NCI-H1436 (cell line): ENCODE measurements around the gene MAP4K5.
"Not testable (repeated sequence)": the region's sequence is repeated elsewhere in the genome, so short reads cannot be mapped to it uniquely, and the experiment has no call there.

Source experiments
- DNase-seq: peaks from one replicate; lab custom pipeline; 2025; lab: John Stamatoyannopoulos, UW

Gene MAP4K5

DNA sequence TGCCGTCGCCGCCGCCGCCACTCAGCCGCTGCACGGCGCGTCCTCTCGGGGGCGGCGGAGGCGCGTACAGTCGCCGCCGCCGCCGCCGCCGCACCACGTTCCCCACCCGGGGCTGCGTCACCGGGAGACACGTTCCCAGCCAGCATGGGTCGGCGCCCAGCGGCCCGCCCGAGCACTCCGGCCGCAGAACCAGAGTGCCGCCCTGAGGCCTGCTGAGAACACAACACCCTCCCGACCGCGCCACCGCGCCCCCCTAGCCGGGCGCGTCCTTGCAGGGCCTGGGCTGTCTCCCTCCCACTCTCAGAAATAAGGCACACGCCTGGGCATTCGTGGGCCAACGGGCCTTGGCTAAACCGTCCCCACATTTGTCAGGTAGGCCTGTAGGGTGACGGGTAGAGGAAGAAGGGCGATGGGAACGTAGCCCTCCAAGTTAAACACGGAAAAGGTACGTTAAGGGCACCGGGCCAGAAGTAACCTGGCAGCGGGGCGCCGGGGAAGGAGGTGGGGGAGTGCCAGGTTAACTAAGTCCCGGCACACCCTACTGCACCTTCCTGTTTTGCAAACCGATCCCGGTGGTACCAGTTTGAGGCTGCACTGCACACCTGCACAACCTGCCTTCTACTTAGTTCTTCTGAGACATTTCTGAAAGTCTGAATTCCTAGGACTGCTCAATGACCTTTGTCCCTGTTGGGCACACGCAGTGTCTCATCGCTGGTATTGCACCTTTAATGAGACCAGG is at the start of gene MAP4K5:
Gene MAP4K5 (minus strand): TSS at position 68 of the 739 bp plus-strand sequence. CDS start 520 bp downstream, outside the sequence.
- DNase-seq = peak; percentile 81

DNA sequence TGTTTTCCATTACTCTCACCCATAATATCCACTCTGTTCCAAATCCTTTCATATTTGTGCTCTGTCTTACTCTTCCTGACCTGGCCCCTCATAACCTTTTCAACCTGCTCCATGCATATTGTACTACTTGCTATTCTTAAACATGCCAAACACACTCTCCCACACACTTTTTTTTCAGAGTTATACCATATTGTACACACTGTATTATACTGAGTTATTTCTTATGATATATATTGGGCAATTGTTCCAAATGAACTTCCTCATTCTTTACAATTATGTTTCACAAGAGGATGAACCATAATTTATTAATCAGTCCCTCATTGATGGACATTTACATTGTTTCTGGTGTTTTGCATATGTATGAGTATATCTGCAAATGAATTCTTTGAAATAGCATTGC is 46.1 kb upstream of the MAP4K5 start:
- DNase-seq = no peak

DNA sequence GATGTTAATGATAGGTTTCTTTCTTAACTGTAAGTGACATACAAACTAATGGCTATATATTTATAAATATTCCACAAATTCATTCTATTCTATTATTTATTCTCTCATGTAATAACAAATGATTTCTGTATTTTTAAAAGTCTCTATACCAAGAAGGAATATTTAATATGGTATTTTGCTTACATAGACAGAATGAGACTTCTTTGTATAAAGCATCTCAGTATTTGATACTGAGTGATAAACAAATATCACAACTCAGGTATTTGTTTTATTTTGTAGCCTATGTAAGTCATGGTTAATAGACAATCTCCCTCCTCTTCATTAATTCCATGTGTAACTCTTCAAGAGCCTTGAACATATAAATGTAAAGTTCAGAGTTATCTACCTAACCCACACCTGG is 45.6 kb upstream of the MAP4K5 start:
- DNase-seq = no peak

DNA sequence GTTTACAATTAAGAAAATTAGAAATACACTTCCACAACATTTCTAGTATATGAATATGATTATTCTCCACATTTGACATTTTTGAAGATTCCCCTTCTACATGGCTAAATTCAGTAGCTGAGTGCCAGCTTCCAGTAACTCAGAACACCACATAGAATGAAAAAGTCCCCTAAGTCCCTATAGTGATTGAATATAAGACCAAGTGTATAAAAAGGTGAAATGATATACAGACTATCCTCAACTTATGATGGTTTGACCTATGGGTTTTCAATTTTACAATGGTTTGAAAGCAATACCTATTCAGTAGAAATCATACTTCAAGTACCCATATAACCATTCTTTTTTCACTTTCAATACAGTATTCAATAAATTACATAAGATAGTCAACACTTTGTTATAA is 43.4 kb upstream of the MAP4K5 start:
- no peak for DNase-seq

DNA sequence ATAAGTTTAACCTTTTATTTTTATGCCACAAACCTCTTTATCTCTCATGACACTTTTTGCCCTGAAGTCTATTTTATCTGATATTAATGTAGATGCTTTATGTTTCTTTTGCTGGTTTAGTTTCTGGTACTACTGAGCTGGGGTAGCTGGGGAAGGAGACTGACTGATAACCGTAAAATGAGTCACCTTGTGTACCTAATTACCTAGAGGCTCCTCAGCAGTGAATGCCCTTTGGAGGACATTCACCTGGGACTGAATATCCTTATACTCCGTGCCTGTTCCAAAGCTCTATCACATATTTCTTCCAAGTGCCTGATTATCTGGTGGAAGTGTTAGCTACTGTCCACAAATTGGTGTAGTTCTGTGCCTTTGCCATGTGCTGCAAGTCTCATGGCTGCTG is 41.5 kb upstream of the MAP4K5 start:
- DNase-seq = no peak

DNA sequence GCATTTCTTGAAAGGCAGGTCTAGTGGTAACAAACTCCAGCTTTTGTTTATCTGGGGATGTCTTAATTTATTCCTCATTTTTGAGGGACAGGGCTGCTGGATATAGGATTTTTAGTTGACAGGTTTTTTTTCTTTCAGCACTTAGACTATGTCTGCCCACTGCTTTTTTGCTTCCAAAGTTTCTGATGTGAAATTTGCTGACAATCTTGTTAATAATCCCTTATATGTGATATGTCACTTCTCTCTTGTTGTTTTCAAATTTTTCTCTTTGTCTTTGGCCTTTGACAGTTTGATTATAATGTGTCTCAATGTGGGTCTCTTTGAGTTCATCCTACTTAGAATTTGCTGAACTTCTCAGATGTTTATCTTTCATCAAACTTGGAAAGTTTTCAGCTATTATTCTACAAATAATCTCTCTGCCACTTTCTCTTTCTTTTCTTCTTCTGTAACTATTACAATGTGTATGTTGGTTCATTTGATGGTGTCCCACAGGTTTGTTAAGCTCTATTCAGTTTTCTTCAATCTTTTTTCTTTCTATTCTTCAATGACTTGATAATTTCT is 37.4 kb upstream of the MAP4K5 start:
- no peak for DNase-seq

DNA sequence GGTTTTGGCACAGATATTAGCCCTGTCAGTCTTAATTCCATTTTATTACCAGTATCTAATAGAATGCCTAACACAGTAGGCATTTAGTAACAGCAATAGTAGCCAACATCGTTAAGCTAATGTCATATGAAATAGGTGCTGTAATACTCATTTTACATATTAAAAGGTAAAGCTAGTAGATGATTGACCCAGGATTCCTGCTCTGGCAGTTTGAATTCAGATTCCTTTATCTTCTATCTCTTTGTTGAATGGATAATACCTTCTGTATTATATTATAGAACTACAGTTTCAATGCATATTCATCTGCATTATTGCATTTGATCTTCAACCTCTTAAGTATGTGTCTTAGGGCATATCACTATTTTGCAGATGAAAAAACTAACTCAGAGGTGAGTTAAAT is 30.5 kb upstream of the MAP4K5 start:
- DNase-seq = no peak

DNA sequence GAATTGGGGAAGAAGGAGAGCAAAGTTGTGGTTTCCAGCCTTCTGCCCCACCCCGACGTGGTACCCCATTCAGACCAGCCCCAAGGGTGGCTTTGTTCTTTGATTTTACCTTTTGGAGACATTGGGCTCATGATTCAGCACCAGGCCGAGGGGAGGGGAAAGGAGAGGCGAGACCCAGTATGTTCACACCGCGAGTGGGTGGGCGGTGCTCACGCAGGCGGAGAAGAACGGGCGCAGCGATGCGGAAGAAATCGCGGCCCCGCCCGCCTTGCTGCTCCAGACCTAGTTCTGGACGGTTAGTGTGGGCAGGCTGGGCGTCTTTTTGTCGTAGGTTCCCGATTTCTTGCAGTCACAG is 28.5 kb upstream of the MAP4K5 start:
- peak; percentile 65 for DNase-seq

DNA sequence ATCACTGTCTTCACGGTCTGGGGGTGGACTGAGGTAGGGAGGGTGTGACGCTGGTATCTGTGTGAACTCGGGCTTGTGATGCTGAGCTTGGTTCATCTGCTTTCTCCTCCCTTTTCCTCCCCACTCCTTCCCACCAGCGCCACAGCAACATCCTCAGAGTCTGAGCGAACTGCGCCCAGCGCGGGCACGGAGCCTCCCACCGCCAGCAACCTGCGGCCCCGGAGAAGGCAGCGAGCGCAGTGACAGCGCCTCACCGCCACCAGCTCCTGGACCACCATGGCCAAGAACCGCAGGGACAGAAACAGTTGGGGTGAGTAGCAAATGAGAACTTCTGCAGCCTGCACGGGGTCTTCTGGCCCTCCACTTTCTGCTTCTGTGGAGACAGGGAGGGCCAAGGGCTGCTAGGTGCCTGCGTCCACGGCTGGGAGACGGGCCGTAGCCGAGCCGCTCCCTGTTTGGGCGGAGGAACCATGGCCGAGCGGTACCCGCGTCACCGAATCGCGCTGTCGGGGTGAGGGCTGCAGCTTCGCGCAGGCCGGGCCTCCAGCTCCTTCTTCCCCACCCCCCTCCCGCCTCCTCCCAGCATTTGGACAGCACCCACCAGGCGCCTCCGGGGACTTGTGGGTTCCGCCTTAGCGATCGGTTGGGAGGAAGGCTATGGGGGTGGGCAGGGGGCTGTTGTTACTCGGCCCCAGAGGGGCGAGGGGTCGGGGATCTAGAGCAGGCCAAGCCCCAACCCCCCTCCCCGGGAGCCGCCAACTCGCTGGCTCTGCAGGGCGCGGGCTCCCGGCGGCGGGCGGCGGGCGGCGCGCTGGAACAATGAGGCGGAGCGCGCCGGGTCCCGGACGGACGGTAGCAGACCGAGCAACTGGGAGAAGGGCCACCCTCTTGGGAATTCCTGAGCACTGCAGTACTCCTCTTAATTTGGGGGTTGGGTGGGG is 27.9 kb upstream of the MAP4K5 start, which contains the start of gene ATL1:
Gene ATL1 (plus strand): TSS at position 156 of the 941 bp plus-strand sequence. CDS start 121 bp downstream, at position 277.
- peak; percentile 69 for DNase-seq

DNA sequence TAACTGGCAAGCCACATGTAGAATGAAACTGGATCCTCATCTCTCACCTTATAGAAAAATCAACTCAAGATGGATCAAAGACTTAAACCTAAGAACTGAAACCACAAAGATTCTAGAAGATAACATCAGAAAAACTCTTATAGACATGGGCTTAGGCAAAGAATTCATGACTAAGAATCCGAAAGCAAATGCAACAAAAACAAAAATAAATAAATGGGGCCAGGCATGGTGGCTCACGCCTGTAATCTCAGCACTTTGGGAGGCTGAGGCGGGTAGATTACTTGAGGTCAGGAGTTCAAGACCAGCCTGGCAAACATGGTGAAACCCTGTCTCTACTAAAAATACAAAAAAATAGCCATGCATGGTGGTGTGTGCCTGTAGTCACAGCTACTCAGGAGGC is 20.4 kb upstream of the MAP4K5 start:
- not testable (repeated sequence) for DNase-seq

DNA sequence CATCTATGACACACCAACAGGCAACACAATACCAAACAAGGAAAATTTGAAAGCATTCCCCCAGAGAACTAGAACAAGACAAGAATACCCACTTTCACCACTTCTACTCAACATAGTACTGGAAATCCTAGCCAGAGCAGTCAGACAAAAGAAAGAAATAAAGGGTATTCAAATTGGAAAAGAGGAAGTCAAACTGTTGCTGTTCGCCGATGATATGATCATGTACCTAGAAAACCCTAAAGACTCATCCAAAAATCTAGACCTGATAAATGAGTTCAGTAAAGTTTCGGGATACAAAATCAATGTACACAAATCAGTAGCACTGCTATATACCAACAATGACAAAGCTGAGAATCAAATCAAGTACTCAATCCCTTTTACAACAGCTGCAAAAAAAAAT is 19.5 kb upstream of the MAP4K5 start:
- no peak for DNase-seq

DNA sequence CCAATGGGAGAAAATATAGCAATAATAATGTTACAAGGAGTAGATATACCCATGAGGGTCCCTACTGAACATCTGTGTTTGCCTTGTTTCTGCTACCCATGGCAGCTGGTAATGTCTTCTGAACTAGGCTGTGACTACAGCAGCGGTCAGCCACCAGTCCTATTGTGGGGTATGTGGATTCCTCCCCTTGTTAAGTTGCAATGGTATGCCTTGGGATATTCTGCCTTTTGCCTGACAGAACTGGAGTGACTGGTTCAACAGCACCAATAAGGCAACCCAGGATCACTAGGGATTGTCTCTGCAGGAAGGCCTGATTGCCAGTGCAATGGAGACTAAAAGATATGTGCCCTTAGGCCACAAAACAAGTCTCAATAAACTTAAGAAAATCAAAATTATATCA is 17.9 kb upstream of the MAP4K5 start:
- DNase-seq = no peak

DNA sequence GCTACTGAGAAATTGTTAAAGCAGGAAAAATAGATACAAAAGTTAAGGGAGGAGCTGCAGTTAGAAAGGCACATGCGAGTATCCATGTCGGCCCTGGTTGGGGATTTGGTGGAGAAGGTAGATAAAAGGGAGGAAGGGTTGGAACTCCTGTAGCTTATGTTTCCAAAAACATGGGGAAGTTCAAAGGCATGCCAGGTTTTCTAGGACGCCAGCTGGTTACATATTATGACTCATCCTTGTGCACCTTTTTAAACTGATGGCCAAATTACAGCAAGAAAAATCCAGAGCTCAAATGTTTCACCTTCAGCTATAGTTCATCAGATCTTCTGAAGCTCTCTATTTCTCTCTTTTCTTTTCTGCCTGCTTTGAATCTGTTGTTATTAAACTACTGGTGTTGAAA is 13.2 kb upstream of the MAP4K5 start:
- DNase-seq = no peak

DNA sequence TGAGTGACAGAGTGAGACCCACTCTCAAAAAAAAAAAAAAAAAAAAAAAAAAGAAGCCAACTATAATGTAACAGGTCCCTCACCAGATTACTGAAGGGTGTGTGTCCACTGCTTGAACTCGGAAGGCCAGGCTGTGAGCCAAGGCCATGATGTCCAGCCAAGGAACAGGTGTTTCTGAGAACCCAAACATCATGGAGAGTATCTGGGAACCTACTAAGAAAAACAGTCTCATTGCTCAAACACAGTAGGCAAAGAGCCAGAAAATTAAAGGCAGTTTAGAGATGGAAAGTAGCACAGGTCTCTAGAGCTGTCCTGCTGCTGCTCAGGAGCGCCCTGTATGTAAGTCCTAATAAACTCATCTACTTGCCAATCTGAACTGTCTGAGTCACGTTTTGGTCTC is 12.5 kb upstream of the MAP4K5 start:
- DNase-seq = no peak

DNA sequence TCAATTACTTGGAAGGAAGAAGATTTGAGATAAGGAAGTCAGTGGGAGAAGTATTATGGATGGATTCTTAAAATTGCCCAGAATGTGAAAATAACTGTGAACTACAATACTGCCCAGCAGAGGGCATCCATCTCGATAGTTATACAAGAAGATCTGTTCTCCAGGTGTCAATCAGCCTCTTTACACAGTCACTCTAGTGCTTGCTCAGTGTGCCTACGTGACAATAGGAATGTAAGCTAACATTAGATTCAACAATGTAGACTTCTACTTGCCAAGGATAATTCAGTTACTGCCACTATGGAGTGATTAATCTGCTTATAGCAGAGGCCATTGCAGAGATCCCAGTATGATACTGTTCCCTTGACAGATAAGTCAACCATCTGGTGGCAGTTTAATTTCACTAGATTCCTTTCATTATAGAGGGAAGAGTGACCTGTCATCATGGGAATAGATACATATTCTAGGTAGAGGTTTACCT is 10.6 kb upstream of the MAP4K5 start:
- peak; percentile 81 for DNase-seq

DNA sequence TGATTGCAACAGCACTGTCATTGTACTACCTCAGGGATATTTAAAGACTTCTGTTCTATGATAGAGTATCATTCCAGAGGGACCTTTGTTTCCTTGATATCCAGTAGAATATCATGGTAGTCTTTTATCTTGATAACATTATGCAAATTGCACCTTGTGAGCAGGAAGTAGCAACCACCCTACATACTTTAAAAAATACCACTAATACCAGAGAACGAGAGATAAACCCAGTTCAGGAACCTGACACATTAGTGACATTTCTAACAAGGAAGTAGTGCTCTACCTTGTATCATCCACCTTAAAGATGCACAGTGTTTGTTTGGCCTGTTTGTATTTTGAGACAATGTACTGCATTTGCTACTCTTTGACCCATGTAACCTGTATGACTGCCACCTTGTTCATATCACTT is 8.8 kb upstream of the MAP4K5 start:
- DNase-seq = no peak

DNA sequence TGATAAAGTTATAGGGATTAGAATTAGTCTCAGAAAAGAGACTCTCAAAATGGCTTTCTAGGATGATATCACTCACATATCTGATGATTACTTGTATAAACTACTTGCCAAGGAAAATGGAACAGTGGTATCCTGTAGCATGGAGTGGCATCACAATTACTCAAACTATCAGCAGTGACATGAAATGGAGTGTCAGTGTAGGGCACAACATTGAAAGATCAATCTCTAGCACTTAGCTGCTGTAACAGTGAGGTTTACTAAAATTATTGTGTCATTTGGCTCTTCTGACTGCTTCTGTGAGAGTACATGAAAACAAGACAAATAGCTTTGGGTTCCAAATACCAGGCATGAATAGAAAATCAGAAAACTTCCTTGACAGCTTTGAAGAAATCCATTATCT is 6.7 kb upstream of the MAP4K5 start:
- DNase-seq = no peak

DNA sequence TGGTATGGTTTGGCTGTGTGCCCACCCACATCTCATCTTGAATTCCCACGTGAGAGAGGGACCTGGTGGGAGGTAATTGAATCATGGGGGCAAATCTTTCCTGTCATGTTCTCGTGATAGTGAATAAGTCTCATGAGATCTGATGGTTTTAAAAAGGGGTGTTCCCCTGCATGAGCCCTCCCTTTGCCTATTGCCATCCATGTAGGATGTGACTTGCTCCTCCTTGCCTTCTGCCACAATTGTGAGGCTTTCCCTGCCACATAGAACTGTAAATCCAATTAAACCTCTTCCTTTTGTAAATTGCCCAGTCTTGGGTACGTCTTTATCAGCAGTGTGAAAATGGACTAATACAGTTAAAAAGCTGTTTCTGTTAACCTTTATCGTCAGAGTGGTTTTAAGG is 5.7 kb upstream of the MAP4K5 start:
- not testable (repeated sequence) for DNase-seq

DNA sequence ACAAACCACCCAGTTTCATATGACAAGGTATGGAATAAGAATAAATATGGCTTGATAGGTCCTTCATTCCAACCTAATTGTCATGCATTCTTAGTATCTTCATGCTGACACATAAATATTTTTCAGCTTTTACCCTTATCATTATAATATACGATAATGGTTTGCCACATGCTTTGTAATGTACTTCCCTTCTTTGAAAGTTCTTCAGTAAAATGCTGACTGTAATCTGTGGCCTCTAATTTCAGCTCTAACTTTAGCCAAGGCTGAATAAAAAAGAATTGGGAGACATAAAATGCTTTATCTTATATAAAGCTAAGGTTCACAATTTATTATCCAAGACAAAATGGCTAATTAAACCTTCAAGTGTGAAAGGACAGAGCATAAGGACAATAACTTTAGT is 2.6 kb upstream of the MAP4K5 start:
- no peak for DNase-seq

DNA sequence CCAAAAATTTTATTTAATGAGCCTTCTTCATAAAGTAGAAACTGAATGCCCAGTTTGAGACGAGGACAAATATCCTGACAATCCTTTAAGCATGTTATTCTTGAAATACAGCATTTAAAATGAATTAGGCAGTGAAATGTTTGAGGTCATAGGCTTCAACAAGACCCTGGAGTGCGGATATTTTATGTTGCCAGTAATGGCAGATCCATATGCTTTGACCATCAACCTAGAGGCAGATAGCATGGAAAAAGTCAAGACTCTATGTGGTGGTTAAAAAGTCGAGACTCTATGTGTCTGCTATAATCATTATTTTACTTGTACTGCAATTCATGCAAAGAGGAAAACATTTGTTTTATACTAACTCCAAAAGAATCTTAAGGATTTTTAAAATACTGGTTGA is 2.0 kb upstream of the MAP4K5 start:
- DNase-seq = no peak

DNA sequence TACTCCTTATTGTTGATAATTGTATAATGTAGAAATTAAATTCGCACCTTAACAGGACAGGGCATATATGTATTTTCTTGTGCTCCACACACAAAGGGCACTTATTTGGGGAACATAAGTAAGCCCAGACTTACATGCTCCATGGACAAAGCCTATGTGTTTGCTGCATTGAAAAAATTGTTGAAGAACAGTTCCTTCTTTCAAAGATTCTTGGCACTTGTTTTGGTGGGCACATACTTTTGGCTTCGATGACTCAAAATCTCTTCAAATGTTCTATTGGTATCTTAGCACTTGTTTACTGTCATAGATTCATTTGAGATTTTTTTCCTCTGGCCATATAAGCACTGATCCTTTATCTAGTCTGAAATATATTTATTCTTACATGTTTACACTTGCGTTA is 1.4 kb upstream of the MAP4K5 start:
- no peak for DNase-seq

DNA sequence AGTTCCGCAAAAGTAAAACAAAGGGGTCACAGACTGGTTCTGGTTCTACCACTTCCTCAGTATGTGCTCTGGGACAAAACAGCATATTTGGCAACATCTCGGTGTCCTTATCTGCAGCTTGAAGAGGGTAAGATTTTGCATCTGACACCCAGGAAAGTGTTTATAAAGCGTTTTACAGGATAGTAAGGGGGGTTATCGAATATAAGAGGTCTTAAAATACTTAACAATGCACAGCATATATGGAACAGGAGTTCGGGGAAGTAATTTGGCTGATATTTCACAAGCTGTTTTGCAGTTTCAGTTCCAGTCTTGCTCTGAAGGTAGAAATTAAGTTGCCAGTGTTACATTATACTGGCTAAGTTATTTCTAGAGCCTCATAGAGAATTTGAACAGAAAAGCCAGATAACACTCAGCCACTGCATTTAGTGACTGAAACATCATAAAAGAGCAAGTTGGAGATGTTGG is 904 bp upstream of the MAP4K5 start:
- no peak for DNase-seq
